Glomerular visceral epithelial cell (primary cell): ENCODE results near the gene FLT3.
A peak's percentile ranks its signal among the peaks of the same experiment; 100 is the strongest.
"Not testable (repeated sequence)": the region's sequence is repeated elsewhere in the genome, so short reads cannot be mapped to it uniquely, and the experiment has no call there.

Source experiments
- DNase-seq: peaks from one replicate; pipeline ENCODE4 v3.0.0-alpha.2; 2016; ENCODE audit errors: extremely low spot score

The FLT3 gene

GRCh38 chr13:28099396-28100149 is 803 bp downstream of the FLT3 start:
- no peak for DNase-seq

- no peak for DNase-seq
Observed at GRCh38 chr13:28097503-28097902, 2.9 kb downstream of the FLT3 start.

- DNase-seq = no peak
Observed at GRCh38 chr13:28094306-28094705, 6.1 kb downstream of the FLT3 start.

GRCh38 chr13:28093881-28094280 is 6.5 kb downstream of the FLT3 start:
- DNase-seq = no peak

GRCh38 chr13:28092431-28092830 is 7.9 kb downstream of the FLT3 start:
- no peak for DNase-seq

- no peak for DNase-seq
Observed at GRCh38 chr13:28089065-28089464, 11.3 kb downstream of the FLT3 start.

GRCh38 chr13:28077820-28078219 is 22.6 kb downstream of the FLT3 start:
- not testable (repeated sequence) for DNase-seq

GRCh38 chr13:28077231-28077630 is 23.1 kb downstream of the FLT3 start:
- no peak for DNase-seq

- DNase-seq = no peak
Observed at GRCh38 chr13:28071424-28071823, 29.0 kb downstream of the FLT3 start.

GRCh38 chr13:28067491-28067890 is 32.9 kb downstream of the FLT3 start:
- DNase-seq = no peak

GRCh38 chr13:28058866-28059613 is 41.3 kb downstream of the FLT3 start:
- peak; percentile 9 for DNase-seq

GRCh38 chr13:28056970-28057712 is 43.2 kb downstream of the FLT3 start:
- no peak for DNase-seq

GRCh38 chr13:28056426-28056825 is 44.0 kb downstream of the FLT3 start:
- DNase-seq = no peak

- DNase-seq = no peak
Observed at GRCh38 chr13:28055357-28055756, 45.0 kb downstream of the FLT3 start.

- no peak for DNase-seq
Observed at GRCh38 chr13:28052945-28053344, 47.4 kb downstream of the FLT3 start.

- no peak for DNase-seq
Observed at GRCh38 chr13:28049880-28050875, 50.2 kb downstream of the FLT3 start.

GRCh38 chr13:28049215-28049614 is 51.2 kb downstream of the FLT3 start:
- DNase-seq = no peak

- DNase-seq = no peak
Observed at GRCh38 chr13:28048768-28049167, 51.6 kb downstream of the FLT3 start.

- peak; percentile 27 for DNase-seq
Observed at GRCh38 chr13:28047757-28048388, 52.5 kb downstream of the FLT3 start.

- peak; percentile 2 for DNase-seq
Observed at GRCh38 chr13:28046981-28047380, 53.4 kb downstream of the FLT3 start.

- no peak for DNase-seq
Observed at GRCh38 chr13:28045861-28046260, 54.5 kb downstream of the FLT3 start.
